GM20431 (cell line): ENCODE results near the gene TNFRSF13B.
"Not testable (repeated sequence)": the region's sequence is repeated elsewhere in the genome, so short reads cannot be mapped to it uniquely, and the experiment has no call there.

ENCODE experiments used
- in situ Hi-C: fragments of 300-500 bp; cut with MseI, MboI; formaldehyde crosslinking; loops from one replicate; pipeline ENCODE4 v1.15.0; 2020; ENCODE audit warnings: low sequenced_read_pairs; ENCODE audit not compliant: unreplicated experiment

Gene TNFRSF13B

DNA sequence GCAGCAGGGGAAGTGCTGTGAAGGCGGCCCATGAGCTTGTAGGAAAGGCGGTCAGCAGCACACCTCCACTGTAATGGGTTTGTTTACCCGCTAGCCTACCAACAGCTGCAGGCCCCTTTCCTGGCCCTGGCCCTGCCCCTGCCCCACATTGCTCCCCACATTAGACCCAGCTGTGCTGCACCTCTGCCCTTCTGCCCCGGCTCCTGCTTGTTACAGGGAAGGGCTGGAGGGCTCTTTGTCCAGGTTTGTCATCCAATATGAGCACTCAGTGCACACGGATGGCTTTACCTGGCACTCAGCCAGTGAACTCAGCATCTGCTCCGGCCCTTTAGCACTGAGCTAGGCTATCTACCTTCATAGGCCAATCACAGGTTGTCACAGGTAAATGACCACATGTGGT lies 36.0 kb upstream of the TNFRSF13B start:
- in situ Hi-C loops: not testable (repeated sequence)

DNA sequence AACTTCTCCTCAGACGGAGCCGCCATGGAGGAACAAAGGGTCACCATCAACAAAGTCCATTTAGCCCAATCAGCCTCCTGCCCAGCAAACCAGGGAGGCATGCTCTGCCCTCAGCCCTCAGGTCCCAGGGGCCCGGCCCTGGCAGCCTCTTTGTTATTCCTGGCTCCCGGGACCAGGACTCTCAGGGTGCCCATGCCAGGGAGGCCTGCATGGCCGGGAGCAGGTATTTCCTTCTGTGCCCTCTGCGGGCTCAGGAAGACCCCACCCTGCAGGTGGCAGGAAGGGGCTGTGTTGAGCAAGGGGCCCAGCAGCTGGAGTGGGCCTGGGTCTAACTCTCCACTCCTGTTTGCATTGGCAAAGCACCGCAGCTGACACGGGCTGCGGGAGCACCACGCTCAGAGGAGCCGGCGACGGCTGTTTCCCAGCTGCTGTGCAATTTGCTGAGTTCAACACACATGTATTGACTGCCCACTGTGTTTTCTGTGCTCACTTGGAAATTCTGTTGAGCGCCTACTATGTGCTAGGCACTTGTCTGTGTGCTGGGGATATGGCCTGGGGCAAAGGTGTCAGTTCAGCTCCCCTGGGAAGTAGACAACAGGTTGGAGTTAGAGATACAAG lies 33.2 kb upstream of the TNFRSF13B start:
- in situ Hi-C loops: not testable (repeated sequence)

DNA sequence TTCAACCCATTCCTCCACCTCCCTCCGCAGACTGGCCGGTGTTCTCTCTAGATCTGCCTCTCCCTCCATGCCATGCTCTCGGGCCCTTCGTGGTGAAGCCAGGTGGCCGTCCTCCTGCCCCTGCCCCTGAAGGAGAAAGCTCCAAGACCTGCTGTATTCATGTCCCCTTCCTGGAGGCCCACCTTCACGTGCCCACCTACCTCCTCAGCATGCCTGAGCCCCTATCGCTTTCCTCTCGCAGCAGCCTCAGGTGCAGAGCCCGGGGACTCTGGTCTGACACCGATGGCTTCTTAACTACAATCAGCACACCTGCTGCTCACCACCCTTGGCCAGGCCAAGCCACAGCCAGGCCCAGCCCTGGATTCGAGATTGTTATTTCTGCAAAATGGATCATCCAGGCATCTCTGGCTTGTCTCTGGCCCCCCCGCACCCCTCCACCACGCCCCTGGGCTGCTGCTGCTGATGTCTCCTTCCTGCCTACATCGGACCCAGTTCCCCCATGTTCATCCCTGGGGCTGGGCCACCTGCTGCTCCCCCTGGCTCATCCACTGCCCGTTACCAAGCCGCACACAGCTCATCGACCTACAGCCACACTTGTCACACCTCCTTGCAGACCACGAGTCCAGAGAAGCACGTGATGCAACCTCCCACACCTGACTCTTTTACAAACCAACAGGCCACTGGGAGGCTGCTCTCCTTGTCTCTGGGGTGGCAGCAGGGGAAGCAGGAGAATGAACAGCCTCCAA lies 32.5 kb upstream of the TNFRSF13B start:
- in situ Hi-C loops: no loop called here

GRCh38 chr17:17002731-17003715 lies 31.1 kb upstream of the TNFRSF13B start:
- in situ Hi-C loops: not testable (repeated sequence)

- in situ Hi-C loops: no loop called here
Measured at GRCh38 chr17:17001874-17002520, 30.1 kb upstream of the TNFRSF13B start.

DNA sequence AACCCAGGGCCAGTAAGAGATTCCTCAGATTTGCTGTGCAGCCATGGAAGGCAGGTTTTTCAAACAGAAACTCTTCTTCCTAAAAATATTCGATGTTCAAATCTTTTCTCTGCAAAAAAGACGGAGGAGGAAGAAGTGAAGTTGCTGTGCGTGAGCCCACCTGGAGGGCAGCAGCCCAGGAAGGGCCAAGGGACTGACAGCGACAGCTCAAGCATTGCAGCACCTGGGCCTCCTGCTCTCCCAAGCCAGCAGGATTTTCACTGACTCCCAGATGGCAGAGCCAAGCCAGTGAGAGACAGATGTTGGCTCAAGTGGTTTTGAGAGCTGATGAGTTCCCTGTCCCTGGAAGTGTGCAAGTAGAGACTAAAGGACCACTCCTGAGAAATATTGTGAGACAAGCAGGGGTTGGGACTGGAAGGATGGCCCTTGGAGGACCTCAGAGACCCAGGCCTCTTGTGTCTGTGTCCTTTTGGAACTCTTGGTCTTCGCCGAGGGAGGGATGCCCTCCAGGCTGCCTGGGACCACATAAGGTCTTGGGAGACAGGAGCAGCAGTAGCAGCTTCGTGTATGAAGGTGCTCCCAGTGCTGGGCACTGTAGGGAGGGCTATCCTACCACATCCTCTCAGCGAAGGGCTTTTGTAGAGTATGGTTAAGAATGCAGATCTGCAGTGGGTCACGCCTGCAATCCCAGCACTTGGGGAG lies 29.3 kb upstream of the TNFRSF13B start:
- in situ Hi-C loops: no loop called here

DNA sequence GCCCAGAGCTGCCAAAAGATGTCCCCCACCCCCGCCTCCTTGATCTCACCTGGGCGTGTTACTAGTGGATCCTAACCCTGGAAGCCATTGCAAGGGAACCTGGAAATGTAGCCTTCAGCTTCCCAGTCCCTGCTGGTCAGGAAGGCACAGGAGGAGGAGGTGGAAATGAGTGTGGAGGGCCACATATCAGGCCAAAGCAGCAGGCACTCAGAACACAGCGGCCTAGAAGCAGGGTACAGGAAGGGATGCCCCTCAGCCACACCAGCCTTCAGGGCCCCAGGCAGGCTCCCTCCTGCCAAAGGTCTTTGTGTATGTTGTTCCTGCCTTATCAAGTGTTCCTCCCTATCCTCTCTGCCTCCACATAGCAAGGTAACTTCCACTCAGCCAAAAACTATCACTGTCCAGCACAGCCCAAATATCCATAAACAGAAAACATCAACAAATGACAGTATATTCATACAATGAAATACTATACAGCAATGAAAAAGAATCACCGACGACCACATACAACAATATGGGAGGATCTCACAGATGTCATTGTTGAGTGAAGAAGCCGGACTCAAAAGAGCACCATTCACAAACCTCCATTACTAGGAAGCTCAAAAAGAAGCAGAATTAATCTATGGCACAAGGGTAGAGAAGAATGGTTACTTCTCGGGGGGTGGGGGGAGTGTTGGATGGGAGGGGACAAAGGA lies 28.2 kb upstream of the TNFRSF13B start:
- in situ Hi-C loops: no loop called here

GRCh38 chr17:16997514-16998429 lies 25.9 kb upstream of the TNFRSF13B start:
- in situ Hi-C loops: no loop called here

DNA sequence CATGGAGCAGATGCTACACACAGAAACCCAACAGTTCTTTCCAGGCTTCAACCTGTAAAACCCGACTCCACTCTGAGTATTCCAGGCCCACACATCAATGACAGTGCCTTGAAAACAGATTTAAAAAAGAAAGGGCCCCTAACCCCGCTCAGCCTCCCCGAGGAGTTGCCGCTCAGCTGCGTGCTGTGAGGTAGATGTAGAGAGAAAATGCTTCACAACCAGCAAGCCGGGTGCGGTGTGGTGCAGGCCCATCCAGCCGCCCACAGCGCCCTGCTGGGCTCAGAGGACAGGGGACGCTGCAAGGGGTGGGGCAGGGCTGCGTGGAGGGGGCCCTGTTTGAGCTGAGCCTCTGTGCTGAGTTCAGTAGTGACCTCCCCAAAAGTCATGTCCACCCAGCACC lies 24.8 kb upstream of the TNFRSF13B start:
- in situ Hi-C loops: not testable (repeated sequence)

GRCh38 chr17:16995930-16996329 lies 24.0 kb upstream of the TNFRSF13B start:
- in situ Hi-C loops: no loop called here

GRCh38 chr17:16994631-16995030 lies 22.7 kb upstream of the TNFRSF13B start:
- in situ Hi-C loops: no loop called here

GRCh38 chr17:16991349-16992009 lies 19.6 kb upstream of the TNFRSF13B start:
- in situ Hi-C loops: no loop called here

- in situ Hi-C loops: no loop called here
Measured at GRCh38 chr17:16989953-16990860, 18.3 kb upstream of the TNFRSF13B start.

DNA sequence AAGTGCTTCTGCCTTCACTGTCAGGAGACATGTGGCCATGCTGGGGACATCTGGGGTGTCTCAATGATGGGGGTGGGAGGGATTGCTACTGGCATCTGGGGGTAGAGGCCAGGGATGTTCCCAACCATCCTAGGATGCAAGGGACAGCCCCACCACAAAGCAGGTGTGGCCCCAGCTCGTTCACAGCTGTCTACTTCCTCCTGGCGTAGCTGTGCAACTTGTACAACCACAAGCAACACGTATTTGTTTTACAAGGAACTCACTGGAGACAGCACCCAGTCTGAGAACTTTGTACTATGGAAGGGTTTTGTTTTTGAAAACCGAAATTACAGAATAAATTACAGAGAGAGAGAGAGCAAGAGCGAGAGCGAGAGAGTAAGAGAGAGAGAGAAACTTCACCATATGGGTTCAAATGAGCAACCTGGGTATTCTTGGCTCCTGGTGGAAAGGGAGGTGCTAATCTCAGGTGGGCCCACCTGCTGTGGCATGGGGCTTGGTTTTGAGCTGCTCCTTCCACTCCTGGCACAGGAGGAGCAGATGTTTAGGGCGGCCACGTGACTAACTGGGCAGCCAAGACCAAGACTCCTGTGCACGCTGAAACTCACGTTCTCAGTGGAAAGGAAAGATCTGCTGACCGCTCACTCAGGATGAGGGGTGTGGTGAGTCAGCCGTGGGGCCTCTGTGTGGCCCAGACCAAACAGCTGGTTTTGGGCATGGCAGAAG lies 17.5 kb upstream of the TNFRSF13B start:
- in situ Hi-C loops: no loop called here

DNA sequence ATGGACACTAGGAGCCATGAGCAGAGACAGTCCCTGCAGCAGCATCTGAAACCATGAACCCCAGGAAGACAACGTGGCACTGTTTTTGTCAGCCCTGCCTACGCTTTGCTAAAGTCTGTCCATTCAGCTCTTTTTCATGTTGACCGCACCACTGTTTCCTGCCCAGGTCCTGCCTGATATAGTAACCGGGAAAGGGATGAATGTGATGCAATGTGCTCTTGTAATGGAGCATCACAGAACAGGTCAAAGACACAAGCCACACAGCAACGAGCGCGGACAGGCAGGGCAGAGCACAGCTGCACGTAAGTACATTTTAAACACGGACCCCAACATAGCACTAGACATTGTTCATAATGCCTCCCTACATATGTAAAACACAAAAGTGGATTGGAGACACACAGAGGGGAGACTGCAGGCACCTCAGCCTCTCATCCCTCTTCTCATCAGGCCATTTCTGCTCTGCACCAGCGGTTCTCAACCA lies 16.9 kb upstream of the TNFRSF13B start:
- in situ Hi-C loops: no loop called here
